ENCODE measurements around the gene CNTNAP2.

Gene CNTNAP2

DNA sequence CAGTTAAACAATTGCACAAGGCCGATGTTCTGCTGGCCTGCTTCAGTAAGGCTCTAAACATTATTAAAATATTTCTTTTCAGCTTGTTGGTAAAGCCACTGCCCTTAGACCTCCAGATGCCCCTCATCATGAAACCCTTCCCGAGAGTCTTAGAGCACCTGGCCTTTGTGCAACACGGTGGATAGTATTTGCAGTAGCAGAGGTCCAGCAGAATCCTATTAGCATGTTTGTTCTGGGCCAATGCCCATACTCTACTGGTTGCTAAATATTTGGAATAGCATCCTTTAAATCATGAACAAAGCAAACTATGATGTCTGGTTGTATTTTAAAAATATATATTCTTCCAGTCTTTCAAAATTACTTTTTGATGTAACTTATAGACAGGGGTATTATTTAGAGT is 584.6 kb downstream of the CNTNAP2 start:
- no peak for DNase-seq

- no peak for DNase-seq
Observed at GRCh38 chr7:146702898-146703297, 586.3 kb downstream of the CNTNAP2 start.

DNA sequence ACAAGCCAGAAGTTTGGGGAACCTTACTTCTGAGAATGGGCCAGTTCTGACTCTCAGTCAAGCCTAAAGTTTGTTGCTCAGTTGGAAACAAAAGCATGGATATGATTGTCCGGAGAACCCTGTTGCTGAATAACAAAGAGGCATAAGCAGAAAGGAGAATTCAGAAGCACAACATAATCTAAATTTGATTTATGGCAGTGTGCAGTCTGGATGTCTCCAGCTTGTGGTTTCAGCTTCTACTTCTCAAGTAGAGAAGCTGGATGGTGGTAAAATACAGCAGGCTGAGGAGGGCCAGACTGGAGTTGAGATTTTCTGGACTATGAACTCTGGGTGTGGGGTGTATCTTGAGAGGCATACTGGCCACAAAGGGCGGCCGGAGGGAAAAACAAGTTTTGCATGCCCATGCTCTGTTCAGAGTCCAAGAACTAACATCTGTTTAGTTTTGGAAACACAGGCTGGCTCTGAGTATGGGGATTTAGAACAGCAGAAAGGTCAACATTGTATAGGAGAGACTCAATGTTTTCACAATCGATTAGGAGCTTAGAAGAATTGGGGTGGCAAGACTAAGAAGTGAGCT is 592.9 kb downstream of the CNTNAP2 start:
- DNase-seq: no peak

GRCh38 chr7:146713205-146713604 is 596.6 kb downstream of the CNTNAP2 start:
- DNase-seq: no peak

DNA sequence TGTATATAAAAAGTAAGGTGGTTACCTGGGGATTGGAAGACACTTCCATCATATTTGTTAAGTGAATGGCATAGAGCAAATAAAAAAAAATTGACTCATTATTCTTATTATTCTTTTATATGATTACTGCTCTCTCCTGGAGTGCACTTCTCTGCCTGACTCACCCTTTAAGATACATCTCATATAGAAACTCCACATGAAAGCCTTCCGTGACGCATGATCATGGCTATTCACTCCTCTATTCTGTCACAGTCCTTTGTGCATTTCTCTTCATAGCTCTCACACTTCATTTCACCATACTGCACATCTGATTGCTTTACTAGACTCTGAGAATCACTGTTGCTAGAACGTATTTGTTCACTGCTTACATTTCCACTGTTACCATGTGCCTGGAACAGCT is 597.3 kb downstream of the CNTNAP2 start:
- DNase-seq: no peak

DNA sequence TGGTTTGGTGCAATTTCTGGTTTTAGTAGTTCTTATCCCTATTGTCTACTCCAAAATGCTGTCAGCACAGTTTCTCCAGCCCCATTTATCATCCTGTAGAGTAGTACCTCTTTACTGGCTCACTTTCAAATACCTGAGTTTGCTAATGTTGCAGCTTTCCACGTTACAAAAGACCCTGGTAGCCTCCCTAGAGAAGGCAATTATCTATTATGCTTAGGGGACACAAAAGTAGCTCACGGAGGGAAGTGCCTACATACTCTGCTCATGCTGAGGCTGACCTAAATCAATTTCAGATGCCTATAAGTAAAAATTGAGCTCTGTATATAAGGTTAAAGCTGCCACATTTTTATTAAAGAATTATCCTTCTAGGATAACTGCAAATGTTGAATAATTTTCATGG is 603.6 kb downstream of the CNTNAP2 start:
- no peak for DNase-seq

GRCh38 chr7:146722986-146723385 is 606.4 kb downstream of the CNTNAP2 start:
- DNase-seq: no peak

DNA sequence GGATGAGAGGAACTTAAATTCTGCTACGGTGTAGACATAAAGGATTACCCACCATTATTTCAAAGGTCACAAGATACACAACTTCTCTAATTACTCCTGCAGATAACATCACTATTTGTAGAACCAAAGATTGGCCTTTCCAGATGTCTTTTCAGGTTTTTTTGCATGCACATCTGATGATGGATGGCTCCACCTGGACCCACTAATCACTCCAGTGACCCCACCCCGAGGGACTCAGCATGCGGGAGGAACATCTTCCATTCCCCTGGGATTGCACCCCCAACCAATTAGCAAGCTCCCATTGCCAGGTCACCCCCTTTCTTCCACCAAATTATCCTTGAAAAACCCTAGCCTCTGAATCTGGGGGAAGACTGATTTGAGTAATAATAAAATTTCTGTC is 608.9 kb downstream of the CNTNAP2 start:
- no peak for DNase-seq

DNA sequence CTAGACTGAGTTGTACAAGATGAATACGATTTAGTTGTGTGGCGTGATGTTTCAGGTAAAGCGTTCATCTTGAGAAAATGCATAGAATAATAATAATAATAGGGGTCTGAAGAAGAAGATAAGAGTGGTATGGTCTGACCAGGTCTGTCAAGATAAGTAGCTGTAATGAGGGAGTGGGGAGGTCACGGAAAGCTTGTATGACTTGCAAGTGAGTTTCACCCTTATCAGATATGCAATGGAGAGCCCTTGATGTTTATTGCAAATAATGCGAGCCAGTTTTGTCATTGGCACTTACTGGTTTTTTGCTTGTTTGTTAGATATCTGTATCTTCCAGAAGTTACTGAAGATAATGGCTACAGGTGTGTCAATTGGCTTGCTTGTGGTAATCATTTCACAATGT is 611.5 kb downstream of the CNTNAP2 start:
- no peak for DNase-seq

- no peak for DNase-seq
Observed at GRCh38 chr7:146728611-146729010, 612.0 kb downstream of the CNTNAP2 start.

- no peak for DNase-seq
Observed at GRCh38 chr7:146731185-146731584, 614.6 kb downstream of the CNTNAP2 start.

DNA sequence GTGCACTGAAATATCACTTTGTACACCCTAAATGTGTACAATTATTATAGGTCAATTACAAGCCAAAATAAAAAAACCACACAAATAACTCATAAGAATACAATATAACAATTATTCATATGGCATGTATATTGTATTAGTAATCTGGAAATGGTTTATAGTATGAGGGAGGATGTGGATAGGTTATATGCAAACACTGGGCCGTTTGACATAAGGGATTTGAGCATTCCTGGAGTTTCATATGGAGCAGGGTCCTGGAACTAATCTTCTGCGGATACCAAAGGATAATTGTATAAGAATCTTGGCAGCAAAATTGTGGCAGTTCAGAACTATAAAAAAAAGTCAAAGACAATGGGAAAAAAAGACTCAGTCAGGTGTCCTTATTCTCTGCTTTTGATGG is 619.4 kb downstream of the CNTNAP2 start:
- DNase-seq: no peak

DNA sequence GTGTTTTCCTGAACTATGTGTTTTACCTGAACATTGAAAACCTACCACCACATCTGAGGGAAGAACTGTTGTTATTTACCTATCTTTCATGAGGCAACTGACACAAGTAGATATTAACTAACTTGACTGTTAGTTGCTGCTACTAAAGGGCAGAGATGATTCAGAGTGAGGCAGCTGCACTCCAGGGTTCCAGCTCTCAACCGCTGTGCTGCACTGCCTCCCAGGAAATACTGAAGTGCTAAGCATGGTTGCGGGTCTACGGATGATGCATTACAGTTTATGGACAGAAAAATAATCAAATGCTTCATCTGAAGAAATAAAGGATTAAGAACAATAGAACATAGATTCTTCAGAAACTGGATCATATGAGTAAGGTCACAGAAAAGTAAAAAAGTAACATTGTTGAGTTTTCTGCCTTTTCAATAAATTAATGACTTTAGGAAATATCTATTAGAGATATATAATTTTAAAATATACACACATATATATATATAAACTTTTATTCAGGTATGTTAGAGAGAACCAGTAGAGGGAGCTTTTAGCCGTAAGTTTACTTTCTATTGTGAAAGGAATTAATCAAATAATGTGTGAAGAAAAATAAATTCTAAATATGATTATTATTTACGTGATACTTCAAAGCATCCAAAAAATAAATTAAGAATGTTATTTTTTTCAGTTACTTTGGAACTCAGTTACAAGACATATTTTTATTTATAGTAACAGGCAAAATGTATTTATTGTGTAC is 620.0 kb downstream of the CNTNAP2 start:
- DNase-seq: no peak

DNA sequence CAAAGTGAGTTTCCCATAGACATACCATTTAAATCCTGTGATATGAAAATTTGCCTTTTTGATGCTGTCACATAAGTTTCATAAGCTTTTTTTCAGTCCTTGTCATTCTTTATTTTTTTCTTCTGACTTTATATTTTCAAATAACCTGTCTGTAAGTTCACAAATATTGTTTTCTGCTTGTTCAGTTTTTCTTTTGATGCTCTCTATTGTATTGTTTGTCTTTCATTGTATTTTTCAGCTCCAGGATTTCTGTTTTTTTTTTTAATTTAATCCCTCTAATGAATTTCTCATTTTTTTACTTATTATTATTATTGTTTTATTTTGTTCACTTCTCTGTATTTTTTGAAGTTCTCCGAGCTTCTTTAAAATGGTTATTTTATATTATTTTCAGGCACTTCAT is 623.4 kb downstream of the CNTNAP2 start:
- no peak for DNase-seq

- DNase-seq: no peak
Observed at GRCh38 chr7:146741911-146742310, 625.3 kb downstream of the CNTNAP2 start.

- no peak for DNase-seq
Observed at GRCh38 chr7:146754385-146754784, 637.8 kb downstream of the CNTNAP2 start.

DNA sequence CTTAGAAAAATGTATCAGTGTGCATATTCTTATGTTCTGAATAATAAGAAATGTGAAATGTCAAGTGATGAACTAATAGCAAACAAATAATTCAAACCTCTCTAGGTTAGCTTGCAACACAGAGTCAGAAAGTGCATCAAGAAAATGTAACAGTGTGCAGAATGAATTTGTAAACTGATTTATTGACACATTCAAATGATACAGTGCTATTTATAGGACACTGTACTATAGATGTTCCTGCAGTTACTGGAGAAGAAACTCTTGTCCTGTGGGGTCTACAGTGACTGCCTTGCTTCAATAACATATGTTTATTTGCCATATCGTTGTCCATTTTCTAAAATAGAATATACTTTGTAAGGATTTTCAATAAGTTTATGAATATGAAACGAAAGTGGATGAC is 639.0 kb downstream of the CNTNAP2 start:
- DNase-seq: no peak

GRCh38 chr7:146764458-146764857 is 647.9 kb downstream of the CNTNAP2 start:
- DNase-seq: no peak

- DNase-seq: no peak
Observed at GRCh38 chr7:146768957-146769356, 652.4 kb downstream of the CNTNAP2 start.

GRCh38 chr7:146772601-146773000 is 656.0 kb downstream of the CNTNAP2 start:
- DNase-seq: no peak

DNA sequence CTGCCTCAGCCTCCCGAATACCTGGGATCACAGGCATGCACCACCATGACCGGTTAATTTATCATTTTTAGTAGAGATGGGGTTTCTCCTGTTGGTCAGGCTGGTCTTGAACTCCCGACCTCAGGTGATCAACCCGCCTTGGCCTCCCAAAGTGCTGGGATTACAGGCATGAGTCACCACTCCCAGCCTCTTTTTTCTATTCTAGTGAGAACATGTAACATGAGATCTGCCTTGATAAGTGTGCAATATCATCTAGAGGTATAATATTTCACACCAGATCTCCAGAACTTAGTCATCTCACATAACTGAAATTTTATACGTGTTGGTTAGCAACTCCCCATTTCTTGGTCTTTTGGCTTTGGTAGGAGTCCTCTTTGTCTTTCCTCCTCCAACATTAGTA is 656.9 kb downstream of the CNTNAP2 start:
- no peak for DNase-seq

DNA sequence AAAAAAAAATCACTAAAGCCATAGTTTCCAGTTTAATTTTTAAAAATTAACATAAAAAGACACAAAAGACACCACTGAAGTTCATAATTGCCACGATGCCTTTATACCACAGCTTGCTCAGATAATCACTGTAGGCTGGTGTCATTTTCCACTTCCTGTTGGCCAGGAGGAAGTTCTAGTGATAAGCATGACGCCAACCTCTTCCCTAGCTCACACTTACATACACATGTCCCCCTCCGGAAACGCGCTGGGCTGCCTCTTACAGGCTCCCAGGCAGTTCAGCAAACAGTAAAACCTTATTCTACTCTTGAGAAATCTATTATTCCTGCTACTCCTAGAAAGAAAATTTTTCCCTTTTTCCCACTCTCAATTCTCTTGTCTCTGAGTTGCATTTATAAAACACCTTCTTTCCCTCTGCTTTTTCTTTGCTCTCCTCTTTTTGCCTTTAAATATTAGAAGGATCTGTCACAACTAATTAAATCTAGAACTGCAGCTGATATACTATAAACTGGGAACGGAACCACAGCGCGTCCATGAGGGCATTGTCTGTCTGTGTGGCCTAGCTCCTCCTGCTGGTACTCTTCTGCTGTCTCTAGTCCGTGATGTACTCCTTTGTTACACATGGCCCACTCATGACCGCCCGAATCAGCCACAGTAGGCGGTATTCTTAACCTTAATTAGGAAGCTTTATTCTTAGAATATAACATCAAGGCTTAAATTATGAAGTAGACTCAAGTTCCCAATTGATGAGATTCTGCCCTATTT is 664.9 kb downstream of the CNTNAP2 start:
- no peak for DNase-seq

- no peak for DNase-seq
Observed at GRCh38 chr7:146787266-146787665, 670.7 kb downstream of the CNTNAP2 start.

- no peak for DNase-seq
Observed at GRCh38 chr7:146788008-146788407, 671.4 kb downstream of the CNTNAP2 start.

All from hippocampal formation (tissue), 2 donors.